ENCODE data around the gene ELMO1. TPM values are rescaled to one million over a fixed set of nuclear protein-coding genes. Genes with fewer than 3 reads are reported as not detected.

The ELMO1 gene
- total RNA-seq, 4 donors from 2014 or later = 11.5 to 19.9 (median 17.4) TPM

GRCh38 chr7:36895192-36895591, 553.5 kb downstream of the ELMO1 start:
- WGBS, 2 donors = 58 to 71% methylated on average over 4 of the region's 4 CpGs
- TF ChIP-seq POLR2A (IDR thresholded peaks at IDR 0.05) = no peak
- TF ChIP-seq CTCF (IDR thresholded peaks at IDR 0.05) = no peak
- H3K4me3 ChIP-seq (ENCODE audit: low read depth, poor library complexity, severe bottlenecking) = no peak overlapping the region
- DNase-seq (ENCODE audit: low spot score in 2 of 2) = no peak
- intact Hi-C loops (cut with DNase I; ENCODE audit: low total_unique reads) = no loop called here

- intact Hi-C loops (cut with DNase I; ENCODE audit: low total_unique reads) = no loop called here
- H3K4me3 ChIP-seq (ENCODE audit: low read depth, poor library complexity, severe bottlenecking) = no peak overlapping the region
- DNase-seq (ENCODE audit: low spot score in 2 of 2) = no peak
- TF ChIP-seq POLR2A (IDR thresholded peaks at IDR 0.05) (no peak), CTCF (IDR thresholded peaks at IDR 0.05) (no peak)
- WGBS, 2 donors = 84 to 85% methylated on average over 1 of the region's 1 CpG
Measured at GRCh38 chr7:36894190-36894589, 554.5 kb downstream of the ELMO1 start.

- 58 to 75% methylated on average over 1 of the region's 1 CpG for WGBS, 2 donors
- TF ChIP-seq POLR2A (IDR thresholded peaks at IDR 0.05) = no peak
- no peak for TF ChIP-seq CTCF (IDR thresholded peaks at IDR 0.05)
- DNase-seq (ENCODE audit: low spot score in 2 of 2) = no peak
- no peak overlapping the region for H3K4me3 ChIP-seq (ENCODE audit: low read depth, poor library complexity, severe bottlenecking)
- intact Hi-C loops (cut with DNase I; ENCODE audit: low total_unique reads) = no loop called here
Measured at GRCh38 chr7:36889182-36889581, 559.5 kb downstream of the ELMO1 start.

- WGBS, 2 donors = 78 to 84% methylated on average over 2 of the region's 2 CpGs
- intact Hi-C loops (cut with DNase I; ENCODE audit: low total_unique reads) = no loop called here
- no peak overlapping the region for H3K4me3 ChIP-seq (ENCODE audit: low read depth, poor library complexity, severe bottlenecking)
- TF ChIP-seq CTCF (IDR thresholded peaks at IDR 0.05) (no peak), POLR2A (IDR thresholded peaks at IDR 0.05) (no peak)
- DNase-seq (ENCODE audit: low spot score in 2 of 2) = no peak
Measured at GRCh38 chr7:36887969-36888368, 560.7 kb downstream of the ELMO1 start.

- 85 to 88% methylated on average over 9 of the region's 9 CpGs for WGBS, 2 donors
- intact Hi-C loops (cut with DNase I; ENCODE audit: low total_unique reads) = no loop called here
- no peak for TF ChIP-seq CTCF (IDR thresholded peaks at IDR 0.05)
- no peak for TF ChIP-seq POLR2A (IDR thresholded peaks at IDR 0.05)
- H3K4me3 ChIP-seq (ENCODE audit: low read depth, poor library complexity, severe bottlenecking) = no peak overlapping the region
- DNase-seq (ENCODE audit: low spot score in 2 of 2) = no peak
Measured at GRCh38 chr7:36887233-36887632, 561.4 kb downstream of the ELMO1 start.

GRCh38 chr7:36884910-36885309, 563.8 kb downstream of the ELMO1 start:
- TF ChIP-seq CTCF (IDR thresholded peaks at IDR 0.05) = no peak
- no peak for TF ChIP-seq POLR2A (IDR thresholded peaks at IDR 0.05)
- WGBS, 2 donors = 66 to 77% methylated on average over 5 of the region's 5 CpGs
- no peak for DNase-seq (ENCODE audit: low spot score in 2 of 2)
- intact Hi-C loops (cut with DNase I; ENCODE audit: low total_unique reads) = no loop called here
- H3K4me3 ChIP-seq (ENCODE audit: low read depth, poor library complexity, severe bottlenecking) = no peak overlapping the region

Data from lower leg skin (tissue), 4 donors.